ENCODE measurements around the gene PTK7. TPM values are rescaled to one million over a fixed set of nuclear protein-coding genes. Genes with fewer than 3 reads are reported as not detected.
A peak's percentile ranks its signal among the peaks of the same experiment; 100 is the strongest.

The PTK7 gene
- total and polyA plus RNA-seq, 2 of the 8 experiments (the other 6 are each of a cell fraction or from before 2014, with no cell fraction given): 110 to 138 TPM

GRCh38 chr6:43060755-43061633, 15.1 kb upstream of the PTK7 start:
- Histone ChIP-seq H2BK5ac (ENCODE audit: low read depth, low read length) (no peak overlapping the region), H3K56ac (replicated peaks; ENCODE audit: insufficient read length, low read depth, low read length) (no peak overlapping the region), H3K18ac (ENCODE audit: extremely low read depth, low read length) (no peak overlapping the region), H2AFZ (ENCODE audit: low read length) (no peak overlapping the region), H4K5ac (ENCODE audit: insufficient read length, low read depth, low read length) (no peak overlapping the region), H3K79me1 (ENCODE audit: low read depth, low read length) (peaks cover 12% of the 10 kb centered on the region), H2BK12ac (ENCODE audit: low read depth, low read length) (no peak overlapping the region), H2BK20ac (ENCODE audit: low read length) (no peak overlapping the region), H3K27ac (ENCODE audit: low read depth, low read length) (no peak overlapping the region), H3K9ac (replicated peaks in 1 of 4; ENCODE audit: extremely low read depth in 1 of 4, low read depth in 3 of 4, low read length in 3 of 4) (peak overlapping the region in 2 of 4 experiments; percentile 37 to 91; a peak in 3 of 7 replicates), H3K9me3 (ENCODE audit: insufficient read depth in 2 of 2, low read depth in 1 of 2, low read length in 1 of 2) (no peaks in the 10 kb centered on the region), H3K4me1 (replicated peaks in 1 of 4; ENCODE audit: control insufficient read depth in 3 of 4, insufficient read depth in 4 of 4, low read length in 3 of 4) (peaks cover 4 to 10% (median 5%) of the 10 kb centered on the region in 4 experiments; a peak in 5 of 7 replicates), H3K4ac (replicated peaks; ENCODE audit: insufficient read length, low read depth, low read length) (no peak overlapping the region), H2BK15ac (ENCODE audit: low read length) (no peak overlapping the region), H3K14ac (ENCODE audit: insufficient read length) (no peak overlapping the region), H2BK120ac (replicated peaks; ENCODE audit: low read depth, low read length) (no peak overlapping the region), H3K23me2 (ENCODE audit: low read depth, low read length) (peaks cover 10% of the 10 kb centered on the region; the same call in 1 of the 2 replicates), H3K36me3 (ENCODE audit: control insufficient read depth in 2 of 4, insufficient read depth in 4 of 4, low read length in 3 of 4) (peaks cover 0 to 8% (median 6%) of the 10 kb centered on the region in 4 experiments; a peak in 7 of 8 replicates), H3K4me3 (ENCODE audit: extremely low read depth in 1 of 4, insufficient read depth in 2 of 4, low read depth in 3 of 4, low read length in 4 of 4) (peak overlapping the region in 3 of 4 experiments; percentile 90 to 99 (median 97); a peak in 5 of 8 replicates), H4K8ac (ENCODE audit: extremely low read depth, insufficient read depth, low read length) (no peak overlapping the region), H3K79me2 (ENCODE audit: control insufficient read depth in 1 of 2, insufficient read depth in 2 of 2, low read length in 2 of 2) (peaks cover 6 to 16% of the 10 kb centered on the region in 2 experiments; a peak in 3 of 4 replicates), H3K23ac (ENCODE audit: insufficient read length) (no peak overlapping the region), H4K20me1 (replicated peaks in 1 of 2; ENCODE audit: control insufficient read depth in 1 of 2, insufficient read depth in 2 of 2, low read length in 2 of 2) (no peaks in the 10 kb centered on the region), H4K91ac (replicated peaks; ENCODE audit: insufficient read length, low read length) (no peak overlapping the region), H3K27me3 (replicated peaks in 1 of 4; ENCODE audit: control insufficient read depth in 3 of 4, extremely low read depth in 1 of 4, insufficient read depth in 3 of 4, low read length in 3 of 4) (no peaks in the 10 kb centered on the region), H2AK5ac (ENCODE audit: low read depth, low read length) (no peak overlapping the region), H3K4me2 (ENCODE audit: insufficient read depth in 1 of 2, low read depth in 2 of 2, low read length in 2 of 2) (peak overlapping the region; percentile 74 to 83; a peak in 3 of 4 replicates)
- ChIA-PET CTCF (ENCODE audit: partially characterized antibody) (interaction anchor here (1.1 to 3.1 kb wide), 6 partner anchors 8 to 95 kb away, joined by 4 to 20 read pairs (median 6); no protein-coding TSS in a partner anchor), POLR2A (ENCODE audit: partially characterized antibody) (interaction anchor here (0.8 to 3.5 kb wide), 14 partner anchors 9 to 131 kb away, joined by 3 to 19 read pairs (median 7); partner anchors contain the start of genes CNPY3 and PTK7)
- TF ChIP-seq RAD21 (IDR thresholded peaks at IDR 0.05 in 1 of 2, conservative IDR thresholded peaks at IDR 0.05 in 1 of 2; ENCODE audit: low read depth in 2 of 2, low read length in 2 of 2): no peak
- TF ChIP-seq CBX8 (IDR thresholded peaks at IDR 0.05; ENCODE audit: borderline replicate concordance, low read depth, low read length): no peak
- no peak for TF ChIP-seq TEAD4 (IDR thresholded peaks at IDR 0.05; ENCODE audit: low read depth, low read length)
- no peak for TF ChIP-seq EZH2 (IDR thresholded peaks at IDR 0.05; ENCODE audit: low read depth, low read length, severe bottlenecking)
- no peak for TF ChIP-seq CHD1 (IDR thresholded peaks at IDR 0.05; ENCODE audit: low read depth, low read length)
- no peak for TF ChIP-seq SP1 (IDR thresholded peaks at IDR 0.05; ENCODE audit: low read depth, low read length)
- no peak for TF ChIP-seq TBP (IDR thresholded peaks at IDR 0.05; ENCODE audit: low read depth, low read length)
- FAIRE-seq: no peak
- no peak for DNase-seq (ENCODE audit: low read depth in 1 of 2, low spot score in 2 of 2)
- WGBS, 2 experiments (ENCODE audit: extremely low coverage in 1 of 2, insufficient coverage in 1 of 2, insufficient read length in 1 of 2, insufficient replicate concordance in 2 of 2, low coverage in 1 of 2, low lambda C conversion rate in 2 of 2, missing lambda C conversion rate in 1 of 2): 87% methylated on average over 12 of the region's 12 CpGs; no CpG with 5 or more reads in 1 of the 2 experiments
